ENCODE data around the gene COL4A4.

- no peak for TF ChIP-seq POLR2A (IDR thresholded peaks at IDR 0.05; ENCODE audit: low read depth, low read length)
- TF ChIP-seq CTCF (IDR thresholded peaks at IDR 0.05; ENCODE audit: extremely low read depth in 1 of 2, insufficient read depth in 1 of 2, low read depth in 1 of 2, low read length in 2 of 2) = no peak
- no peak for TF ChIP-seq POLR2AphosphoS5 (IDR thresholded peaks at IDR 0.05; ENCODE audit: insufficient read depth, low read depth, low read length)
- no peak for TF ChIP-seq MAX (IDR thresholded peaks at IDR 0.05; ENCODE audit: insufficient read depth, insufficient read length)
- no peak for TF ChIP-seq EZH2 (IDR thresholded peaks at IDR 0.05; ENCODE audit: borderline replicate concordance, low read depth, low read length, severe bottlenecking)
- no peak for TF ChIP-seq JUN (IDR thresholded peaks at IDR 0.05; ENCODE audit: borderline replicate concordance, insufficient read depth, insufficient read length, low read depth)
- TF ChIP-seq MYC (IDR thresholded peaks at IDR 0.05; ENCODE audit: low read depth, low read length) = no peak
These were observed 128.2 kb downstream of the COL4A4 start for GRCh38 chr2:227035711-227036367.
